Activated naive CD8-positive, alpha-beta T cell treated with anti-CD3 and anti-CD28 coated beads, Interleukin-2, amount 50 U/mL, for 16 hours (primary cell): ENCODE data around the gene LIG4.

Source experiments
- DNase-seq: peaks from one replicate; pipeline ENCODE4 v3.0.0-alpha.2; 2020; ENCODE audit warnings: low read depth, low spot score

Gene LIG4

DNA sequence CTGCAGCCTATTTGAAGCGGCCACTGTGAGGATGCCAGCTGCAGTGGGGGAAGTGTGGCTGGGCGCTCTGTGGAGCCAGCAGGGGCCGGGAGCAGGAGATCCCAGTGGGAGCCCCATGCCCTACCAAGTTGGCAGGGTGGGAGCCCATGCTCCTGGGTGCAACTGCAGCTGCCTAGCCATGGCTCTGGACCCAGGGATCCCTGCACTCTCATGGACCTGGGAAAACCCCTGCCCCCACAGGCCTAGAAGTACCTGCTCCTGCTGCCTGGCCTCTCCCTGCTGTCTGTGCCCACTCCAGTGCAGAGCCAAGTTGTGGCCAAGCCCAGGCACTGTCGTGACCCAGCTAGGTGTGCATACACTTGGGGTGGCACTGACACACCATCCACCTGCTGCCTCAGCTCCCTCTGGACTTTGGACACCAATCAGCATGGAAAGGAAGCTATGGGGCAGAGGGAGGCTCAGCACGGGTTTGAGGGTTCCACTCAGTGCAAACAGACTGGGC is 20.9 kb downstream of the LIG4 start:
- DNase-seq, result no peak

- DNase-seq, result no peak
Measured at GRCh38 chr13:108193806-108194205, 21.5 kb downstream of the LIG4 start.

GRCh38 chr13:108190897-108191296 is 24.4 kb downstream of the LIG4 start:
- no peak for DNase-seq

- DNase-seq, result no peak
Measured at GRCh38 chr13:108188260-108188659, 27.1 kb downstream of the LIG4 start.

DNA sequence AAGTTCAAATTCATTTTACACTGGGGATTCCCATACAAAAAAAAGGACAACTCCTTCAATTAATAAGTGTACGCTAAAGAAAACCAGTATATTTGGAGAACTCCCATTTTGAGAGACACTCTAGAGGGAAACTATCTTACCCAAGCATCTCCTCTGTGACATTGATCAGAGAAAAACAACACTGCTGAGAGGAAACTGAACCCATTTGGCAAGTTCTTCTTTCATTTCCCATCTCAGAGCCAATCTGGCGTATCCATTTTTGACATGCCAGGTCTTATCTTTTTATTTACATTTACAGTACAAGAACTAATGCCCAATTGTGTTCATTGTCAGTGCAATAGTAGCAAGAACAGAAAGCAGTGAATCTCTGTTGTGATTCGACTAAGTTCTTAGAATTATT is 30.1 kb downstream of the LIG4 start:
- no peak for DNase-seq

- DNase-seq, result no peak
Measured at GRCh38 chr13:108182652-108183051, 32.7 kb downstream of the LIG4 start.

DNA sequence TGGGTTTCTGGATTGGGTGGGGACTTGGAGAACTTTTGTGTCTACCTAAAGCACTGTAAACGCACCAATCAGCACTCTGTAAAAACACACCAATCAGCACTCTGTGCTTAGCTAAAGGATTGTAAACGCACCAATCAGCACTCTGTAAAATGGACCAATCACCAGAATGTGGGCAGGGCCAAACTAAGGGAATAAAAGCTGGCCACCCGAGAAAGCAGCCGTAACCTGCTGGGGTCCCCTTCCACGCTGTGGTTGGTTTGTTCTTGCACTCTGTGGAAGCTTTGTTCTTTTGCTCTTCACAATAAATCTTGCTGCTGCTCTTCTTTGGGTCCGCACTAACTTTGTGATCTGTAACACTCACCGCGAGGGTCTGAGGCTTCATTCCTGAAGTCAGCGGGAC is 37.3 kb downstream of the LIG4 start:
- DNase-seq, result no peak

- peak; percentile 27 for DNase-seq
Measured at GRCh38 chr13:108176685-108177274, 38.6 kb downstream of the LIG4 start.

- no peak for DNase-seq
Measured at GRCh38 chr13:108168929-108169328, 46.4 kb downstream of the LIG4 start.

- DNase-seq, result no peak
Measured at GRCh38 chr13:108166078-108166477, 49.3 kb downstream of the LIG4 start.

DNA sequence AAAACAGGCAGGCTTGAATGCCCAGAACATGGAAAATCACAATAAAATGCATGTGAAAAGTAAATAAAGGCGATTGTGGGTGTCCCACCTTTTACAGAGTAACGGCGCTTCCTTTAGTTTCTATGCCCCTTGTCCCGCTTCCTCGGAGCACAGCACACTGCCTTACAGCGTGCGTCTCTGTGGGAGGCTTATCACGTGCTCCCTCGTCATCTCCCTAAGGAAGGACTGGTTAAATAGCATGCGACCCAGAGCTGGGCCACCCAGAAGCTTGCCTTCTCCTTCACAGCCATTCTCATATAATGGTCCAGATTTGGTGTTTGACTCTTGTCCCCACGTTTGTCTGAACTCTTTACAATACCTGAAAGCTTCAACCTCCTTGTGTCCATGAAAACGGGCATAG is 56.6 kb downstream of the LIG4 start:
- DNase-seq, result no peak
